GM13977 (cell line): ENCODE results near the gene MRPL2.

Source experiments
- DNase-seq: peaks from one replicate; pipeline ENCODE4 v3.0.0; 2012; ENCODE audit warnings: low spot score
- CTCF ChIP-seq: IDR thresholded peaks from 2 replicates; pipeline ENCODE4 v1.5.1; 2012; ENCODE audit warnings: mild to moderate bottlenecking, control low read depth; ENCODE audit not compliant: insufficient read depth; ENCODE audit errors: extremely low read depth, missing control alignments
- in situ Hi-C: fragments of 300-500 bp; cut with MboI; formaldehyde crosslinking; loops from one replicate; pipeline ENCODE4 v1.12.0; 2022; ENCODE audit warnings: low sequenced_read_pairs, low pct_unique_long_range_greater_than_20kb, mixed read lengths, inconsistent platforms; ENCODE audit not compliant: unreplicated experiment

Gene MRPL2

GRCh38 chr6:43097098-43097489 lies 37.9 kb upstream of the MRPL2 start:
- in situ Hi-C loops: no loop called here
- TF ChIP-seq CTCF: no peak
- DNase-seq: no peak

- no peak for DNase-seq
- in situ Hi-C loops: no loop called here
- TF ChIP-seq CTCF: no peak
These were observed 37.3 kb upstream of the MRPL2 start for GRCh38 chr6:43096451-43097097.

GRCh38 chr6:43095939-43096338 lies 36.7 kb upstream of the MRPL2 start:
- in situ Hi-C loops: no loop called here

GRCh38 chr6:43093436-43094289 lies 34.4 kb upstream of the MRPL2 start:
- TF ChIP-seq CTCF: no peak
- DNase-seq: no peak

More at GRCh38 chr6:43095939-43096338, 36.7 kb upstream of the MRPL2 start:
- TF ChIP-seq CTCF: no peak
- no peak for DNase-seq

GRCh38 chr6:43092635-43093034 lies 33.4 kb upstream of the MRPL2 start:
- TF ChIP-seq CTCF: no peak
- in situ Hi-C loops: no loop called here
- no peak for DNase-seq

More at GRCh38 chr6:43093436-43094289, 34.4 kb upstream of the MRPL2 start:
- in situ Hi-C loops: no loop called here

GRCh38 chr6:43091436-43091991 lies 32.3 kb upstream of the MRPL2 start:
- in situ Hi-C loops: no loop called here

More at GRCh38 chr6:43091436-43091991, 32.3 kb upstream of the MRPL2 start:
- no peak for DNase-seq
- TF ChIP-seq CTCF: no peak
